ENCODE data around the gene ZNF263. TPM values are rescaled to one million over a fixed set of nuclear protein-coding genes. Genes with fewer than 3 reads are reported as not detected.

ZNF263 gene
- polyA plus RNA-seq, 1 donor (not counting 4 experiments of a cell fraction or from before 2014, with no cell fraction given): 13.9 TPM

GRCh38 chr16:3295783-3296182, 12.5 kb downstream of the ZNF263 start:
- Histone ChIP-seq H3K4me1 (ENCODE audit: control insufficient read depth, extremely low read depth, insufficient read depth, low read length) (no peaks in the 10 kb centered on the region), H3K9me3 (ENCODE audit: control insufficient read depth, low read depth, low read length) (peaks cover 18% of the 10 kb centered on the region), H4K20me1 (ENCODE audit: control insufficient read depth, extremely low read depth, insufficient read depth, low read length) (no peaks in the 10 kb centered on the region), H3K27ac (ENCODE audit: control insufficient read depth, insufficient read depth, low read length) (no peak overlapping the region), H3K9ac (ENCODE audit: control insufficient read depth, extremely low read depth, insufficient read depth, low read length) (no peak overlapping the region), H3K4me2 (ENCODE audit: control insufficient read depth, extremely low read depth, insufficient read depth, low read depth, low read length) (no peak overlapping the region), H3K4me3 (ENCODE audit: control insufficient read depth in 2 of 3, extremely low read depth in 1 of 3, insufficient read depth in 2 of 3, low read depth in 1 of 3, low read length in 3 of 3) (no peak overlapping the region), H3K9me1 (ENCODE audit: control insufficient read depth, extremely low read depth, insufficient read depth, low read length) (no peaks in the 10 kb centered on the region), H3K79me2 (ENCODE audit: control insufficient read depth, insufficient read depth, low read length) (peaks cover 6% of the 10 kb centered on the region), H3K36me3 (ENCODE audit: control insufficient read depth in 2 of 2, extremely low read depth in 1 of 2, insufficient read depth in 2 of 2, low read length in 2 of 2) (peaks cover 16 to 19% of the 10 kb centered on the region in 2 experiments), H2AFZ (ENCODE audit: control insufficient read depth, low read length) (no peak overlapping the region), H3K27me3 (ENCODE audit: control insufficient read depth, extremely low read depth, insufficient read depth, low read length) (no peaks in the 10 kb centered on the region)
- no peak for DNase-seq (ENCODE audit: low read depth, low spot score)
- FAIRE-seq: no peak
- dilution Hi-C loops (cut with MboI; ENCODE audit: extremely low pct_ligation_motif_present, low sequenced_read_pairs): no loop called here
- TF ChIP-seq EZH2 (IDR thresholded peaks at IDR 0.05; ENCODE audit: low read length) (no peak), CTCF (optimal IDR thresholded peaks at IDR 0.05 in 1 of 3, IDR thresholded peaks at IDR 0.05 in 1 of 3, conservative IDR thresholded peaks at IDR 0.05 in 1 of 3; ENCODE audit: extremely low read depth in 1 of 3, insufficient read depth in 2 of 3, low read length in 3 of 3) (no peak)

- H3K9me3 ChIP-seq (ENCODE audit: control insufficient read depth, low read depth, low read length): peaks cover 11% of the 10 kb centered on the region
- dilution Hi-C loops (cut with MboI; ENCODE audit: extremely low pct_ligation_motif_present, low sequenced_read_pairs): no loop called here
- no peak for FAIRE-seq
- no peaks in the 10 kb centered on the region for H4K20me1 ChIP-seq (ENCODE audit: control insufficient read depth, extremely low read depth, insufficient read depth, low read length)
- TF ChIP-seq CTCF (optimal IDR thresholded peaks at IDR 0.05 in 1 of 3, IDR thresholded peaks at IDR 0.05 in 1 of 3, conservative IDR thresholded peaks at IDR 0.05 in 1 of 3; ENCODE audit: extremely low read depth in 1 of 3, insufficient read depth in 2 of 3, low read length in 3 of 3): no peak
- TF ChIP-seq EZH2 (IDR thresholded peaks at IDR 0.05; ENCODE audit: low read length): no peak
- H3K27ac ChIP-seq (ENCODE audit: control insufficient read depth, insufficient read depth, low read length): no peak overlapping the region
- H3K9me1 ChIP-seq (ENCODE audit: control insufficient read depth, extremely low read depth, insufficient read depth, low read length): no peaks in the 10 kb centered on the region
- H3K9ac ChIP-seq (ENCODE audit: control insufficient read depth, extremely low read depth, insufficient read depth, low read length): no peak overlapping the region
- peaks cover 12 to 15% of the 10 kb centered on the region in 2 experiments for H3K36me3 ChIP-seq (ENCODE audit: control insufficient read depth in 2 of 2, extremely low read depth in 1 of 2, insufficient read depth in 2 of 2, low read length in 2 of 2)
- H3K4me2 ChIP-seq (ENCODE audit: control insufficient read depth, extremely low read depth, insufficient read depth, low read depth, low read length): peak overlapping the region; percentile 85
- DNase-seq (ENCODE audit: low read depth, low spot score): no peak
- H3K4me3 ChIP-seq (ENCODE audit: control insufficient read depth in 2 of 3, extremely low read depth in 1 of 3, insufficient read depth in 2 of 3, low read depth in 1 of 3, low read length in 3 of 3): peak overlapping the region; percentile 60 to 81 (median 80)
- H3K79me2 ChIP-seq (ENCODE audit: control insufficient read depth, insufficient read depth, low read length): peaks cover 6% of the 10 kb centered on the region
- H3K27me3 ChIP-seq (ENCODE audit: control insufficient read depth, extremely low read depth, insufficient read depth, low read length): no peaks in the 10 kb centered on the region
- H3K4me1 ChIP-seq (ENCODE audit: control insufficient read depth, extremely low read depth, insufficient read depth, low read length): peaks cover 9% of the 10 kb centered on the region
- no peak overlapping the region for H2AFZ ChIP-seq (ENCODE audit: control insufficient read depth, low read length)
Observed at GRCh38 chr16:3304370-3304769, 21.1 kb downstream of the ZNF263 start.
